Activated CD8-positive, alpha-beta memory T cell treated with anti-CD3 and anti-CD28 coated beads, Interleukin-2, amount 10 ng/mL, durations not matched to agents 7 days and 5 days (primary cell): ENCODE data around the gene KIF26B. TPM values are rescaled to one million over a fixed set of nuclear protein-coding genes. Genes with fewer than 3 reads are reported as not detected.

Experiments used
- ATAC-seq: fragments of 150-1000 bp; cut with Tn5 transposase; one replicate; pipeline ENCODE4 v1.10.0; 2021; ENCODE audit warnings: moderate library complexity
- CTCF ChIA-PET: fragments of 350-600 bp; sonication (Branson Sonifier 250); formaldehyde crosslinking; loops from one replicate; lab custom pipeline; 2021; ENCODE audit warnings: antibody characterized with exemption; lab: Charles Lee
- DNase-seq: peaks from one replicate; pipeline ENCODE4 v3.0.0-alpha.2; 2020
- H3K27ac Mint-ChIP-seq: one replicate; pipeline ENCODE4 v1.8.0; 2021; ENCODE audit warnings: mild to moderate bottlenecking, mixed read lengths
- H3K27me3 Mint-ChIP-seq: one replicate; pipeline ENCODE4 v1.8.0; 2021; ENCODE audit warnings: mixed read lengths
- H3K36me3 Mint-ChIP-seq: one replicate; pipeline ENCODE4 v1.8.0; 2021; ENCODE audit warnings: mild to moderate bottlenecking, mixed read lengths
- H3K4me1 Mint-ChIP-seq: one replicate; pipeline ENCODE4 v1.8.0; 2021; ENCODE audit warnings: mixed read lengths
- H3K4me3 Mint-ChIP-seq: one replicate; pipeline ENCODE4 v1.8.0; 2021; ENCODE audit warnings: mild to moderate bottlenecking, moderate library complexity, mixed read lengths
- H3K9me3 Mint-ChIP-seq: one replicate; pipeline ENCODE4 v1.8.0; 2022; ENCODE audit warnings: low read depth, mixed read lengths
- total RNA-seq, 2 experiments: library from RNA; stranded (reverse); gene quantifications; one replicate each; pipeline ENCODE4 v1.2.3, GENCODE V29; 2021

KIF26B gene
- total RNA-seq, 2 experiments from 2014 or later, result 0.28 TPM; not detected in 1

- DNase-seq (no peak), ATAC-seq (no peak)
- H3K4me1 Mint-ChIP-seq, result no peaks in the 10 kb centered on the region
- H3K9me3 Mint-ChIP-seq, result no peaks in the 10 kb centered on the region
- no peak overlapping the region for H3K27ac Mint-ChIP-seq
- CTCF ChIA-PET, result no interaction called here
- no peak overlapping the region for H3K4me3 Mint-ChIP-seq
- no peaks in the 10 kb centered on the region for H3K36me3 Mint-ChIP-seq
- no peaks in the 10 kb centered on the region for H3K27me3 Mint-ChIP-seq
Measured at GRCh38 chr1:245229051-245229450, 74.3 kb downstream of the KIF26B start.

- Mint-ChIP-seq H3K9me3 (no peaks in the 10 kb centered on the region), H3K4me3 (no peak overlapping the region), H3K36me3 (no peaks in the 10 kb centered on the region), H3K4me1 (no peaks in the 10 kb centered on the region), H3K27ac (no peak overlapping the region), H3K27me3 (no peaks in the 10 kb centered on the region)
- ATAC-seq (no peak), DNase-seq (no peak)
- CTCF ChIA-PET, result no interaction called here
Measured at GRCh38 chr1:245232931-245233330, 78.1 kb downstream of the KIF26B start.

- Mint-ChIP-seq H3K36me3 (no peaks in the 10 kb centered on the region), H3K9me3 (no peaks in the 10 kb centered on the region), H3K4me3 (no peak overlapping the region), H3K27ac (no peak overlapping the region), H3K4me1 (no peaks in the 10 kb centered on the region), H3K27me3 (no peaks in the 10 kb centered on the region)
- DNase-seq (no peak), ATAC-seq (no peak)
- CTCF ChIA-PET, result no interaction called here
Measured at GRCh38 chr1:245234217-245235081, 79.7 kb downstream of the KIF26B start.

GRCh38 chr1:245235156-245235555, 80.4 kb downstream of the KIF26B start:
- no peak for DNase-seq
- Mint-ChIP-seq H3K4me3 (no peak overlapping the region), H3K9me3 (no peaks in the 10 kb centered on the region), H3K27me3 (no peaks in the 10 kb centered on the region), H3K36me3 (no peaks in the 10 kb centered on the region), H3K4me1 (no peaks in the 10 kb centered on the region), H3K27ac (no peak overlapping the region)
- CTCF ChIA-PET, result no interaction called here
- ATAC-seq, result no peak

- Mint-ChIP-seq H3K4me1 (no peaks in the 10 kb centered on the region), H3K36me3 (no peaks in the 10 kb centered on the region), H3K4me3 (no peak overlapping the region), H3K9me3 (no peaks in the 10 kb centered on the region), H3K27ac (no peak overlapping the region), H3K27me3 (no peaks in the 10 kb centered on the region)
- ATAC-seq, result no peak
- DNase-seq, result no peak
- CTCF ChIA-PET, result no interaction called here
Measured at GRCh38 chr1:245240648-245241165, 85.9 kb downstream of the KIF26B start.

GRCh38 chr1:245241526-245242130, 86.8 kb downstream of the KIF26B start:
- Mint-ChIP-seq H3K4me3 (no peak overlapping the region), H3K27ac (no peak overlapping the region), H3K27me3 (no peaks in the 10 kb centered on the region), H3K9me3 (no peaks in the 10 kb centered on the region), H3K36me3 (no peaks in the 10 kb centered on the region), H3K4me1 (no peaks in the 10 kb centered on the region)
- ATAC-seq, result no peak
- DNase-seq, result no peak
- CTCF ChIA-PET, result no interaction called here

- H3K27ac Mint-ChIP-seq, result no peak overlapping the region
- ATAC-seq, result no peak
- no peak overlapping the region for H3K4me3 Mint-ChIP-seq
- no peaks in the 10 kb centered on the region for H3K27me3 Mint-ChIP-seq
- no peak for DNase-seq
- CTCF ChIA-PET, result no interaction called here
- no peaks in the 10 kb centered on the region for H3K9me3 Mint-ChIP-seq
- no peaks in the 10 kb centered on the region for H3K4me1 Mint-ChIP-seq
- no peaks in the 10 kb centered on the region for H3K36me3 Mint-ChIP-seq
Measured at GRCh38 chr1:245242989-245243388, 88.2 kb downstream of the KIF26B start.

GRCh38 chr1:245245021-245245667, 90.4 kb downstream of the KIF26B start:
- H3K27me3 Mint-ChIP-seq, result no peaks in the 10 kb centered on the region
- ATAC-seq (no peak), DNase-seq (no peak)
- CTCF ChIA-PET, result no interaction called here
- H3K4me3 Mint-ChIP-seq, result no peak overlapping the region
- no peak overlapping the region for H3K27ac Mint-ChIP-seq
- H3K4me1 Mint-ChIP-seq, result no peaks in the 10 kb centered on the region
- no peaks in the 10 kb centered on the region for H3K36me3 Mint-ChIP-seq
- H3K9me3 Mint-ChIP-seq, result no peaks in the 10 kb centered on the region

GRCh38 chr1:245246433-245246832, 91.6 kb downstream of the KIF26B start:
- Mint-ChIP-seq H3K27ac (no peak overlapping the region), H3K4me1 (no peaks in the 10 kb centered on the region), H3K4me3 (no peak overlapping the region), H3K27me3 (no peaks in the 10 kb centered on the region), H3K36me3 (no peaks in the 10 kb centered on the region), H3K9me3 (no peaks in the 10 kb centered on the region)
- DNase-seq, result no peak
- CTCF ChIA-PET, result interaction anchor here (0.6 kb wide), 1 partner anchor 1039 kb away, joined by 4 read pairs; no protein-coding TSS in a partner anchor
- no peak for ATAC-seq

GRCh38 chr1:245247356-245247755, 92.6 kb downstream of the KIF26B start:
- H3K4me3 Mint-ChIP-seq, result no peak overlapping the region
- H3K27ac Mint-ChIP-seq, result no peak overlapping the region
- H3K4me1 Mint-ChIP-seq, result no peaks in the 10 kb centered on the region
- no peak for ATAC-seq
- no peaks in the 10 kb centered on the region for H3K9me3 Mint-ChIP-seq
- CTCF ChIA-PET, result no interaction called here
- H3K27me3 Mint-ChIP-seq, result no peaks in the 10 kb centered on the region
- no peaks in the 10 kb centered on the region for H3K36me3 Mint-ChIP-seq
- DNase-seq, result no peak

GRCh38 chr1:245247801-245248200, 93.0 kb downstream of the KIF26B start:
- no peaks in the 10 kb centered on the region for H3K9me3 Mint-ChIP-seq
- no peaks in the 10 kb centered on the region for H3K36me3 Mint-ChIP-seq
- H3K27ac Mint-ChIP-seq, result no peak overlapping the region
- H3K4me3 Mint-ChIP-seq, result no peak overlapping the region
- CTCF ChIA-PET, result no interaction called here
- H3K4me1 Mint-ChIP-seq, result no peaks in the 10 kb centered on the region
- no peaks in the 10 kb centered on the region for H3K27me3 Mint-ChIP-seq
- no peak for DNase-seq
- no peak for ATAC-seq

- no peak overlapping the region for H3K27ac Mint-ChIP-seq
- no peaks in the 10 kb centered on the region for H3K36me3 Mint-ChIP-seq
- H3K4me1 Mint-ChIP-seq, result no peaks in the 10 kb centered on the region
- ATAC-seq (no peak), DNase-seq (no peak)
- H3K4me3 Mint-ChIP-seq, result no peak overlapping the region
- no peaks in the 10 kb centered on the region for H3K27me3 Mint-ChIP-seq
- CTCF ChIA-PET, result no interaction called here
- H3K9me3 Mint-ChIP-seq, result no peaks in the 10 kb centered on the region
Measured at GRCh38 chr1:245248231-245248731, 93.5 kb downstream of the KIF26B start.

GRCh38 chr1:245255783-245256182, 101.0 kb downstream of the KIF26B start:
- no peaks in the 10 kb centered on the region for H3K36me3 Mint-ChIP-seq
- H3K4me1 Mint-ChIP-seq, result no peaks in the 10 kb centered on the region
- DNase-seq (no peak), ATAC-seq (no peak)
- no peak overlapping the region for H3K27ac Mint-ChIP-seq
- H3K4me3 Mint-ChIP-seq, result no peak overlapping the region
- CTCF ChIA-PET, result no interaction called here
- no peaks in the 10 kb centered on the region for H3K27me3 Mint-ChIP-seq
- no peaks in the 10 kb centered on the region for H3K9me3 Mint-ChIP-seq
